A549 (cell line): ENCODE results near the gene METTL23.

Experiments
- BHLHE40 ChIP-seq: IDR thresholded peaks from 2 replicates; pipeline ENCODE4 v1.6.1; 2012; ENCODE audit warnings: low read depth, low read length, inconsistent platforms
- CBX8 ChIP-seq: fragments of 200-600 bp; sonication (generic); IDR thresholded peaks from 2 replicates; pipeline ENCODE4 v1.6.1; 2016
- CEBPB ChIP-seq, 2 experiments: fragments of >200 bp in 1 of 2; sonication (Bioruptor Twin) in 1 of 2; formaldehyde crosslinking in 1 of 2; IDR thresholded peaks; 2 replicates each; pipeline ENCODE4 v1.6.1; 2012 to 2016
- CTCF ChIP-seq: fragments of >200 bp; sonication (Bioruptor Twin); formaldehyde crosslinking; IDR thresholded peaks from 3 replicates; pipeline ENCODE4 v1.5.1; 2016
- ELK1 ChIP-seq: fragments of 150-350 bp; IDR thresholded peaks from 2 replicates; pipeline ENCODE4 v1.6.1; 2014; ENCODE audit warnings: low read depth, mild to moderate bottlenecking, low read length
- EP300 ChIP-seq, 2 experiments: fragments of >200 bp; sonication (Bioruptor Twin); formaldehyde crosslinking; IDR thresholded peaks; 2 replicates in 1 of 2; 3 replicates in 1 of 2; pipeline ENCODE4 v1.6.1; 2016 to 2017
- KDM5A ChIP-seq: fragments of 200-600 bp; sonication (generic); IDR thresholded peaks from 2 replicates; pipeline ENCODE4 v1.6.1; 2016; ENCODE audit warnings: antibody characterized with exemption, mild to moderate bottlenecking
- MAX ChIP-seq: IDR thresholded peaks from 2 replicates; pipeline ENCODE4 v1.6.1; 2012
- NPAS2 ChIP-seq: fragments of 250-450 bp; sonication (Bioruptor Pico); IDR thresholded peaks from 2 replicates; pipeline ENCODE4 v1.8.0; 2022; ENCODE audit warnings: mild to moderate bottlenecking, moderate library complexity, borderline replicate concordance
- POLR2A ChIP-seq: IDR thresholded peaks from 2 replicates; pipeline ENCODE4 v1.6.1; 2012; ENCODE audit warnings: mild to moderate bottlenecking, low read length
- RCOR1 ChIP-seq: fragments of 150-350 bp; IDR thresholded peaks from 2 replicates; pipeline ENCODE4 v1.6.1; 2014; ENCODE audit warnings: antibody characterized with exemption, low read length, low read depth
- REST ChIP-seq: fragments of 200-600 bp; sonication (generic); IDR thresholded peaks from 2 replicates; pipeline ENCODE4 v1.6.1; 2016; ENCODE audit warnings: antibody characterized with exemption, mild to moderate bottlenecking, moderate library complexity
- RNF2 ChIP-seq: fragments of 200-600 bp; sonication (generic); IDR thresholded peaks from 2 replicates; pipeline ENCODE4 v1.6.1; 2016; ENCODE audit warnings: low read depth, mild to moderate bottlenecking, antibody characterized with exemption, moderate library complexity, borderline replicate concordance
- USF2 ChIP-seq: fragments of 450-650 bp; IDR thresholded peaks from 2 replicates; pipeline ENCODE4 v1.6.1; 2014; ENCODE audit warnings: antibody characterized with exemption

GRCh38 chr17:76755285-76755684 is 28.6 kb downstream of the METTL23 start:
- TF ChIP-seq NPAS2 (CRISPR knock-in tag) (no peak), RNF2 (no peak), BHLHE40 (no peak), POLR2A (no peak), CTCF (no peak), EP300 (IDR thresholded peaks at IDR 0.05) (no peak), CEBPB (IDR thresholded peaks at IDR 0.05) (no peak), RCOR1 (no peak), USF2 (no peak), REST (no peak), KDM5A (no peak), CBX8 (no peak), ELK1 (no peak), MAX (no peak)
